B cell (primary cell): ENCODE results near the gene ZSWIM9. TPM values are rescaled to one million over a fixed set of nuclear protein-coding genes. Genes with fewer than 3 reads are reported as not detected.

Experiments
- ATAC-seq: fragments of 200-7000 bp; cut with Tn5 transposase; one replicate; pipeline ENCODE4 v1.10.0; 2021; ENCODE audit warnings: low read depth, mild to moderate bottlenecking, moderate number of reproducible peaks, moderate library complexity
- CTCF ChIA-PET: fragments of 350-600 bp; sonication (Branson Sonifier 250); formaldehyde crosslinking; loops from one replicate; lab custom pipeline; 2021; ENCODE audit warnings: antibody characterized with exemption, inconsistent platforms; lab: Charles Lee
- POLR2A ChIA-PET: fragments of 350-600 bp; sonication (Branson Sonifier 250); formaldehyde crosslinking; loops from one replicate; lab custom pipeline; 2021; ENCODE audit warnings: antibody characterized with exemption; lab: Charles Lee
- DNase-seq: peaks from one replicate; pipeline ENCODE4 v3.0.0; 2013
- H2AFZ ChIP-seq: 2 replicates; pipeline ENCODE4 v1.6.1; 2012; ENCODE audit warnings: mild to moderate bottlenecking, low read depth, low read length; ENCODE audit not compliant: insufficient read depth, poor library complexity, severe bottlenecking
- H3K27ac ChIP-seq, 2 donors: 1 replicate in 1 of 2; 2 replicates in 1 of 2; pipeline ENCODE4 v1.5.1; 2012 to 2013; ENCODE audit warnings: low read length in 2 of 2, mild to moderate bottlenecking in 2 of 2, moderate library complexity in 1 of 2
- H3K27me3 ChIP-seq, 4 experiments: fragments of 200-600 bp in 1 of 4; sonication (generic) in 1 of 4; replicated peaks in 1 of 4; 1 replicate in 2 of 4; 2 replicates in 2 of 4; pipeline versions ENCODE4 v1.6.1 to v1.7.0; 2013 to 2016; ENCODE audit warnings: low read length in 3 of 4, mild to moderate bottlenecking in 2 of 4, mixed read lengths in 1 of 4, moderate library complexity in 1 of 4; ENCODE audit not compliant: insufficient read depth in 4 of 4, control insufficient read depth in 3 of 4; ENCODE audit errors: control extremely low read depth in 1 of 4
- H3K36me3 ChIP-seq, 2 experiments: replicated peaks in 1 of 2; 1 replicate in 1 of 2; 2 replicates in 1 of 2; pipeline versions ENCODE4 v1.6.1 to v1.7.1; 2013; ENCODE audit warnings: low read length in 1 of 2; ENCODE audit not compliant: insufficient read depth in 2 of 2, control insufficient read depth in 1 of 2; ENCODE audit errors: control extremely low read depth in 1 of 2, extremely low read depth in 1 of 2
- H3K4me1 ChIP-seq, 2 donors: fragments of 200-600 bp in 1 of 2; sonication (generic) in 1 of 2; 1 replicate in 1 of 2; 2 replicates in 1 of 2; pipeline versions ENCODE4 v1.5.1 to v1.6.1; 2013 to 2017; ENCODE audit warnings: low read length in 2 of 2; ENCODE audit not compliant: control insufficient read depth in 2 of 2, insufficient read depth in 2 of 2
- H3K4me2 ChIP-seq: replicated peaks from 2 replicates; pipeline ENCODE3; 2012; ENCODE audit warnings: mild to moderate bottlenecking, low read depth, low read length; ENCODE audit not compliant: poor library complexity, severe bottlenecking
- H3K4me3 ChIP-seq, 5 experiments: fragments of 200-600 bp in 1 of 5; sonication (generic) in 1 of 5; 1 replicate in 3 of 5; 2 replicates in 2 of 5; pipeline versions ENCODE4 v1.5.1 to v1.7.0; 2011 to 2016; ENCODE audit warnings: low read length in 4 of 5, mild to moderate bottlenecking in 4 of 5, low read depth in 2 of 5, control low read depth in 1 of 5, moderate library complexity in 1 of 5; ENCODE audit not compliant: insufficient read depth in 1 of 5; ENCODE audit errors: control extremely low read depth in 1 of 5, extremely low read depth in 1 of 5
- H3K79me2 ChIP-seq: fragments of 200-600 bp; sonication (generic); one replicate; pipeline ENCODE4 v1.6.0; 2016; ENCODE audit warnings: low read length; ENCODE audit not compliant: control insufficient read depth, insufficient read depth
- H3K9ac ChIP-seq: fragments of 200-600 bp; sonication (generic); 2 replicates; pipeline ENCODE4 v1.6.1; 2017; ENCODE audit warnings: mild to moderate bottlenecking, low read length, moderate library complexity
- H3K9me3 ChIP-seq, 3 donors: one replicate each; pipeline versions ENCODE4 v1.6.1 to v1.7.1; 2013; ENCODE audit warnings: low read length in 2 of 3; ENCODE audit not compliant: control insufficient read depth in 2 of 3, insufficient read depth in 1 of 3; ENCODE audit errors: control extremely low read depth in 1 of 3
- H4K20me1 ChIP-seq: 2 replicates; pipeline ENCODE4 v1.6.0; 2012; ENCODE audit warnings: mild to moderate bottlenecking, low read length; ENCODE audit not compliant: insufficient read depth, control insufficient read depth, poor library complexity, severe bottlenecking
- H3K27ac Mint-ChIP-seq: one replicate; pipeline ENCODE4 v1.8.0; 2021; ENCODE audit warnings: mixed read lengths
- H3K27me3 Mint-ChIP-seq: one replicate; pipeline ENCODE4 v1.8.0; 2021; ENCODE audit warnings: mixed read lengths
- H3K4me1 Mint-ChIP-seq: one replicate; pipeline ENCODE4 v1.8.0; 2021; ENCODE audit warnings: mixed read lengths
- H3K4me3 Mint-ChIP-seq: one replicate; pipeline ENCODE4 v1.8.0; 2021; ENCODE audit warnings: mixed read lengths
- H3K9me3 Mint-ChIP-seq: one replicate; pipeline ENCODE4 v1.8.0; 2022; ENCODE audit warnings: mixed read lengths; ENCODE audit not compliant: insufficient read depth
- EZH2 ChIP-seq: IDR thresholded peaks from 2 replicates; pipeline ENCODE4 v1.6.1; 2012; ENCODE audit warnings: borderline replicate concordance, low read depth, mild to moderate bottlenecking, moderate library complexity, low read length; ENCODE audit not compliant: insufficient read depth, poor library complexity, severe bottlenecking
- WGBS: methylation state at CpG from one replicate; pipeline ENCODE4 v1.1.5; 2013; ENCODE audit warnings: missing lambda C conversion rate; ENCODE audit not compliant: insufficient coverage; 5-methylcytosine and 5-hydroxymethylcytosine counted together
- intact Hi-C: fragments of 100-400 bp; cut with micrococcal nuclease; formaldehyde crosslinking; loops from one replicate; pipeline ENCODE4 v1.10.0; 2022
- polyA plus RNA-seq: library from polyadenylated mRNA; depleted of rRNA; stranded (reverse); fragments of >200 nt; gene quantifications from 2 replicates; pipeline ENCODE4 v1.2.3, GENCODE V29; 2012
- total RNA-seq, 2 donors: library from RNA; stranded (reverse); fragments of 120-200 nt in 1 of 2; gene quantifications; 1 replicate in 1 of 2; 2 replicates in 1 of 2; pipeline versions ENCODE4 v1.2.3 to v1.2.4, GENCODE V29; 2013 to 2022
- TF ChIP-seq, protein P1 (sequence below): fragments of 200-600 bp; IDR thresholded peaks from one replicate; pipeline ENCODE4 v1.8.0; 2022; ENCODE audit warnings: antibody characterized with exemption, mild to moderate bottlenecking

ZSWIM9 gene
- total and polyA plus RNA-seq, 2 donors (not counting 1 experiment from before 2014, with no cell fraction given) = 1.7 to 15.7 TPM

DNA sequence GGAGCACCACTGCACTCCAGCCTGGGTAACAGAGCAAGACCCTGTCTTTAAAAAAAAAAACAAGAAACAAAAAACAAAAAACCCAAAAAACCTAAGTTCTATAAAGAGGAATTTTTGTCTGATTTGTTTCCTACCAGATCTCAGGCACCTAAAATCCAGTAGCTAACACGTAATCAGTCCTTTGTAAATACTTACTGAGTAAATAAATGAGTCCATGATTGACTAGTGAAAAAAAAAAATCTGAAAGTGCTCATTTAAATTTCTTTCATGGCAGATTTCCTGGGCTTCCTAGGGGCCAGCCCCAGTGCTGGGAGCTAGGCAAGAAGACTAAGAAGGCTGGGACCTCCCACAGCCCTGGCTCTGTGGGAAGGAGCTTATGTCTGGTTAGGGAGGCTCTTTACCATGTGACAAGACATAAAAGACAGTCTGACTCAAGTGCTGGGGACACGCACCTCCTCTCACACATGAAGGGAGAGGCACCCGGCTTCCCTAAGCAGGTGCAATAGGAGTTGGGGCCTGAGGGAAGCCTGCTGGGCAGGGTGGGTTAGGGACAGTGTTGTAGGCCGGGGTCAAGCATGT is 22.8 kb upstream of the ZSWIM9 start:
- H3K9me3 Mint-ChIP-seq = no peaks in the 10 kb centered on the region
- intact Hi-C loops = no loop called here
- CTCF ChIA-PET = no interaction called here
- H3K4me3 Mint-ChIP-seq = no peak overlapping the region
- H3K27me3 Mint-ChIP-seq = no peaks in the 10 kb centered on the region
- 98% methylated on average over 3 of the region's 4 CpGs for WGBS
- ATAC-seq (no peak), DNase-seq (no peak)
- no peak for TF ChIP-seq EZH2
- TF ChIP-seq, protein P1, sequence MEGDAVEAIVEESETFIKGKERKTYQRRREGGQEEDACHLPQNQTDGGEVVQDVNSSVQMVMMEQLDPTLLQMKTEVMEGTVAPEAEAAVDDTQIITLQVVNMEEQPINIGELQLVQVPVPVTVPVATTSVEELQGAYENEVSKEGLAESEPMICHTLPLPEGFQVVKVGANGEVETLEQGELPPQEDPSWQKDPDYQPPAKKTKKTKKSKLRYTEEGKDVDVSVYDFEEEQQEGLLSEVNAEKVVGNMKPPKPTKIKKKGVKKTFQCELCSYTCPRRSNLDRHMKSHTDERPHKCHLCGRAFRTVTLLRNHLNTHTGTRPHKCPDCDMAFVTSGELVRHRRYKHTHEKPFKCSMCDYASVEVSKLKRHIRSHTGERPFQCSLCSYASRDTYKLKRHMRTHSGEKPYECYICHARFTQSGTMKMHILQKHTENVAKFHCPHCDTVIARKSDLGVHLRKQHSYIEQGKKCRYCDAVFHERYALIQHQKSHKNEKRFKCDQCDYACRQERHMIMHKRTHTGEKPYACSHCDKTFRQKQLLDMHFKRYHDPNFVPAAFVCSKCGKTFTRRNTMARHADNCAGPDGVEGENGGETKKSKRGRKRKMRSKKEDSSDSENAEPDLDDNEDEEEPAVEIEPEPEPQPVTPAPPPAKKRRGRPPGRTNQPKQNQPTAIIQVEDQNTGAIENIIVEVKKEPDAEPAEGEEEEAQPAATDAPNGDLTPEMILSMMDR = no peak
- POLR2A ChIA-PET = interaction anchor here (0.7 to 0.9 kb wide), 2 partner anchors 35 to 37 kb away, joined by 3 read pairs; partner anchors contain the start of gene PLA2G4C
- Histone ChIP-seq H3K27me3 (no peaks in the 10 kb centered on the region), H3K4me3 (no peak overlapping the region), H4K20me1 (no peaks in the 10 kb centered on the region), H3K4me2 (no peak overlapping the region), H3K27ac (no peak overlapping the region), H3K9ac (no peak overlapping the region), H3K36me3 (peaks cover 0 to 32% of the 10 kb centered on the region in 2 experiments), H3K4me1 (no peaks in the 10 kb centered on the region), H2AFZ (no peak overlapping the region), H3K9me3 (no peaks in the 10 kb centered on the region), H3K79me2 (no peaks in the 10 kb centered on the region)
- no peak overlapping the region for H3K27ac Mint-ChIP-seq
- no peaks in the 10 kb centered on the region for H3K4me1 Mint-ChIP-seq

DNA sequence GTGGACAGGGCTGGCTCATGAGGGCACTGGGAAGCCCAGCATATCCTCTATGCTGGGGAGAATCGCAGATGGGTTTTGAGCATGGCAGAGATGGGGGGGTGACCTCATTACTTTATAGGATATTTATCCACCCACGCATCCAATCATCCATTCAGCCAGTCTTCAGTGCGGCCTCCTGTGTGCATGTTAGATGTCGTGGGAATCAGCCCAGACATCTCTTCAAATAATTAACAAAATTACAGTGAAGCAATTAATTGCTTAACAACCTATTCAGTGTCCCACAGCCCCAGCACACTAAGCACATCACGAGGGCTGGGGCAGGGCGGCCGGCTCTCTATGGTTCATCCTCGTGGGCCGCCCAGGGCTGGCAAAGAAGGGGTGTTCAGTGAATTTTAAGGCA is 21.9 kb upstream of the ZSWIM9 start:
- no peak for ATAC-seq
- intact Hi-C loops = no loop called here

More for the DNA sequence above, 21.9 kb upstream of the ZSWIM9 start:
- Histone ChIP-seq H4K20me1 (no peaks in the 10 kb centered on the region), H3K9ac (no peak overlapping the region), H3K79me2 (no peaks in the 10 kb centered on the region), H3K27me3 (no peaks in the 10 kb centered on the region), H3K9me3 (no peaks in the 10 kb centered on the region), H3K4me1 (no peaks in the 10 kb centered on the region), H3K4me2 (no peak overlapping the region), H2AFZ (no peak overlapping the region), H3K27ac (no peak overlapping the region), H3K36me3 (peaks cover 0 to 32% of the 10 kb centered on the region in 2 experiments), H3K4me3 (no peak overlapping the region)
- CTCF ChIA-PET = interaction anchor here (7.7 kb wide), 1 partner anchor 41 kb away, joined by 113 read pairs; the partner anchor contains the start of gene PLA2G4C
- Mint-ChIP-seq H3K27me3 (no peaks in the 10 kb centered on the region), H3K9me3 (no peaks in the 10 kb centered on the region), H3K4me3 (no peak overlapping the region), H3K27ac (no peak overlapping the region), H3K4me1 (no peaks in the 10 kb centered on the region)
- TF ChIP-seq, protein P1 = no peak
- no peak for TF ChIP-seq EZH2
- POLR2A ChIA-PET = no interaction called here
- WGBS = 100% methylated on average over 3 of the region's 9 CpGs
- no peak for DNase-seq
